HCT116 (cell line): ENCODE results near the gene BAIAP2. TPM values are rescaled to one million over a fixed set of nuclear protein-coding genes. Genes with fewer than 3 reads are reported as not detected.

Experiments
- ATAC-seq: fragments of 200-7000 bp; cut with Tn5 transposase; 2 replicates; pipeline ENCODE4 v1.9.1; 2020; ENCODE audit warnings: mild to moderate bottlenecking, moderate library complexity
- BruUV-seq: library from RNA; stranded (reverse); fragments of 400-500 nt; replicated peaks from 2 replicates; lab custom pipeline; 2021; lab: Mats Ljungman, UMichigan
- CTCF ChIA-PET: fragments of 300-600 bp; sonication (Branson Sonifier 250); formaldehyde crosslinking; loops from one replicate; lab custom pipeline; 2021; ENCODE audit warnings: antibody characterized with exemption; lab: Charles Lee
- POLR2A ChIA-PET: fragments of 300-600, 350-600 bp; sonication (Branson Sonifier 250); formaldehyde crosslinking; loops from one replicate; lab custom pipeline; 2021; ENCODE audit warnings: antibody characterized with exemption; lab: Charles Lee
- RAD21 ChIA-PET, 2 experiments: fragments of 300-600 bp; sonication (Branson Sonifier 250); formaldehyde crosslinking; loops; one replicate each; lab custom pipeline; 2023; ENCODE audit warnings: low total read pairs in 2 of 2; ENCODE audit not compliant: uncharacterized antibody in 2 of 2, unreplicated experiment in 2 of 2, low non-redundant PET in 1 of 2; lab: Charles Lee
- DNase-seq: peaks from one replicate; pipeline ENCODE4 v3.0.0-alpha.2; 2010; ENCODE audit warnings: low read depth, low spot score
- H2AFZ ChIP-seq: fragments of 200-600 bp; shearing (Covaris generic), sonication (generic); 2 replicates; pipeline ENCODE4 v1.6.1; 2017; ENCODE audit warnings: low read depth, mixed run types, mixed read lengths, antibody characterized with exemption, low read length; ENCODE audit not compliant: poor library complexity, severe bottlenecking
- H3K27ac ChIP-seq: 2 replicates; pipeline ENCODE4 v1.5.1; 2012; ENCODE audit warnings: low read depth, low read length
- H3K27me3 ChIP-seq: fragments of 200-600 bp; sonication (generic); 2 replicates; pipeline ENCODE4 v1.6.1; 2016; ENCODE audit warnings: mixed run types, low read length, mixed read lengths; ENCODE audit not compliant: insufficient read depth
- H3K36me3 ChIP-seq, 2 experiments: fragments of 200-500 bp in 1 of 2; fragments of 200-600 bp in 1 of 2; sonication (Bioruptor generic) in 1 of 2; sonication (generic) in 1 of 2; 2 replicates each; pipeline versions ENCODE4 v1.5.1 to v1.6.1; 2014 to 2016; ENCODE audit warnings: low read length in 2 of 2, inconsistent platforms in 1 of 2, mixed read lengths in 1 of 2, mixed run types in 1 of 2; ENCODE audit not compliant: insufficient read depth in 2 of 2, control insufficient read depth in 1 of 2
- H3K4me1 ChIP-seq, 2 experiments: fragments of 200-600 bp in 1 of 2; sonication (generic) in 1 of 2; 2 replicates each; pipeline versions ENCODE4 v1.5.1 to v1.6.1; 2012 to 2017; ENCODE audit warnings: low read length in 2 of 2, inconsistent platforms in 1 of 2, mild to moderate bottlenecking in 1 of 2, mixed read lengths in 1 of 2, mixed run types in 1 of 2, moderate library complexity in 1 of 2; ENCODE audit not compliant: insufficient read depth in 2 of 2, control insufficient read depth in 1 of 2
- H3K4me2 ChIP-seq: fragments of 200-600 bp; sonication (generic); 2 replicates; pipeline ENCODE4 v1.6.1; 2017; ENCODE audit warnings: mixed run types, low read length, mixed read lengths
- H3K4me3 ChIP-seq, 2 experiments: fragments of 200-600 bp in 1 of 2; sonication (generic) in 1 of 2; replicated peaks in 1 of 2; 2 replicates each; pipeline ENCODE4 v1.5.1; 2011 to 2016; ENCODE audit warnings: low read length in 2 of 2, control low read depth in 1 of 2, low read depth in 1 of 2, mild to moderate bottlenecking in 1 of 2, mixed read lengths in 1 of 2, mixed run types in 1 of 2
- H3K79me2 ChIP-seq: fragments of 200-600 bp; sonication (generic); 2 replicates; pipeline ENCODE4 v1.6.1; 2017; ENCODE audit warnings: mild to moderate bottlenecking, mixed run types, low read length, moderate library complexity, mixed read lengths; ENCODE audit not compliant: insufficient read depth
- H3K9ac ChIP-seq: fragments of 200-600 bp; sonication (generic); 2 replicates; pipeline ENCODE4 v1.6.1; 2016; ENCODE audit warnings: low read length, mixed read lengths
- H3K9me2 ChIP-seq: fragments of 200-600 bp; sonication (generic), shearing (Covaris generic); 2 replicates; pipeline ENCODE4 v1.6.1; 2017; ENCODE audit warnings: mixed run types, mild to moderate bottlenecking, moderate library complexity; ENCODE audit not compliant: insufficient read depth
- H3K9me3 ChIP-seq, 2 experiments: fragments of 200-500 bp in 1 of 2; fragments of 200-600 bp in 1 of 2; sonication (Bioruptor generic) in 1 of 2; sonication (generic) in 1 of 2; 2 replicates each; pipeline ENCODE4 v1.6.1; 2014 to 2017; ENCODE audit warnings: low read length in 2 of 2, mixed read lengths in 2 of 2, inconsistent platforms in 1 of 2, low read depth in 1 of 2, mild to moderate bottlenecking in 1 of 2, mixed run types in 1 of 2, moderate library complexity in 1 of 2; ENCODE audit not compliant: control insufficient read depth in 1 of 2, insufficient read depth in 1 of 2
- H4K20me1 ChIP-seq: fragments of 200-600 bp; sonication (generic), shearing (Covaris generic); 2 replicates; pipeline ENCODE4 v1.6.1; 2017; ENCODE audit warnings: mixed run types, mild to moderate bottlenecking, moderate library complexity; ENCODE audit not compliant: insufficient read depth
- ATF3 ChIP-seq: IDR thresholded peaks from 2 replicates; pipeline ENCODE4 v1.6.1; 2012
- CTCF ChIP-seq, 3 experiments: fragments of 200-600 bp in 1 of 3; sonication (generic) in 1 of 3; IDR thresholded peaks in 2 of 3; conservative IDR thresholded peaks in 1 of 3; 2 replicates each; pipeline ENCODE4 v1.5.1; 2012 to 2017; ENCODE audit warnings: low read depth in 2 of 3, low read length in 2 of 3, antibody characterized with exemption in 1 of 3, borderline replicate concordance in 1 of 3, control low read depth in 1 of 3, mild to moderate bottlenecking in 1 of 3, mixed read lengths in 1 of 3, mixed run types in 1 of 3, moderate library complexity in 1 of 3; ENCODE audit not compliant: insufficient read depth in 1 of 3
- EZH2 ChIP-seq: fragments of 200-600 bp; sonication (generic); IDR thresholded peaks from 2 replicates; pipeline ENCODE4 v1.6.1; 2017; ENCODE audit warnings: antibody characterized with exemption, mixed run types
- EZH2phosphoT487 ChIP-seq: fragments of 200-600 bp; IDR thresholded peaks from 2 replicates; pipeline ENCODE4 v1.6.1; 2018; ENCODE audit warnings: antibody characterized with exemption, borderline replicate concordance
- JUND ChIP-seq: IDR thresholded peaks from 2 replicates; pipeline ENCODE4 v1.6.1; 2012
- POLR2AphosphoS5 ChIP-seq: IDR thresholded peaks from 2 replicates; pipeline ENCODE4 v1.6.1; 2011; ENCODE audit warnings: mild to moderate bottlenecking, low read depth, low read length, moderate library complexity
- SIN3A ChIP-seq: IDR thresholded peaks from 2 replicates; pipeline ENCODE4 v1.6.1; 2012; ENCODE audit warnings: low read depth
- intact Hi-C: fragments of 100-400 bp; cut with micrococcal nuclease; formaldehyde crosslinking; loops from 2 replicates; pipeline ENCODE4 v1.10.0; 2022
- total RNA-seq: library from RNA; stranded (reverse); gene quantifications from one replicate; pipeline ENCODE4 v1.2.1, GENCODE V29; 2021; ENCODE audit not compliant: unreplicated experiment
- TF ChIP-seq, protein P1 (sequence below): IDR thresholded peaks from 2 replicates; pipeline ENCODE4 v1.6.1; 2012; ENCODE audit warnings: low read depth

The BAIAP2 gene
- total RNA-seq, 1 experiment from 2014 or later: 105 TPM

DNA sequence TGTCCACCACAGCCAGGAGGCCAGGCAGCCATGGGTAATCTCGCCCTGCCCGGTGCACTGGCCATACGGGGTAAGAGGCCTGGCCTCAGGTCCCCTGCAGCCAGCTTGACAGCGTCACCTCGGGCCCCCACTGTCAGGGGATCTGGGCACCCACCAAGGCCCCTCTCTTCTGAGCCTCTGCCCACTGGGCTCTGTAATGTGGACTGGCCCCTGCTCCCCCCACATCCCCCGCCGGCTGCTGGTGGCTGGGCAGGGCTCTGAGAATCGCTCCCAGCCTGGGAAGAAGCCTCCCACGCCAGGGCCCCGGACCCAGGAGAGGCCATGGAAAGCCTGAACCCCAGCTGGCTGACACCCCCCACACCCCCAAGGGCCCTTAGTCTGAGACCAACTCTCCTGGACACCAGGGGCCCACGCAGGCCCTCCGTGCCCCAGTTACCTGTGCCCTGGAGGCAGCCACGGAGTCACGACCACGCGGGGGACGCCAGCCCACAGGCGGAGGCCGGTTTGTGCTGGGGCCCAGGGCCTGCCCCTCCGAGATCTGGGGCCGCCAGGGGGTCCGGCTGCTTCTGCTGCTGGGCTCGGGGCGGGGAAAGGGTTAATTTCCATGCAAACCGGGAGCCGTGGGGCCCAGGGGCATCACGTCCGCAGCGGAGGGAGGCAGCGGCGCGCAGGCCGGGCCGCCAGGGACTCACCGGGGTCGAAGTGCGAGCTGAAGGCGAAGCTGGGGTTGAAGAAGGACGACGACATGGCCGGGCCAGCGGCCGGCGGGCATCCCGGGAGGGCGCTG is 130.5 kb downstream of the BAIAP2 start, which contains the start of gene PVALEF:
PVALEF (plus strand) TSS at position 262 of the 787 bp plus-strand sequence. CDS start 15,720 bp downstream, outside the sequence.
- TF ChIP-seq JUND: no peak
- TF ChIP-seq EZH2: no peak
- no peak for TF ChIP-seq SIN3A
- TF ChIP-seq, protein P1, sequence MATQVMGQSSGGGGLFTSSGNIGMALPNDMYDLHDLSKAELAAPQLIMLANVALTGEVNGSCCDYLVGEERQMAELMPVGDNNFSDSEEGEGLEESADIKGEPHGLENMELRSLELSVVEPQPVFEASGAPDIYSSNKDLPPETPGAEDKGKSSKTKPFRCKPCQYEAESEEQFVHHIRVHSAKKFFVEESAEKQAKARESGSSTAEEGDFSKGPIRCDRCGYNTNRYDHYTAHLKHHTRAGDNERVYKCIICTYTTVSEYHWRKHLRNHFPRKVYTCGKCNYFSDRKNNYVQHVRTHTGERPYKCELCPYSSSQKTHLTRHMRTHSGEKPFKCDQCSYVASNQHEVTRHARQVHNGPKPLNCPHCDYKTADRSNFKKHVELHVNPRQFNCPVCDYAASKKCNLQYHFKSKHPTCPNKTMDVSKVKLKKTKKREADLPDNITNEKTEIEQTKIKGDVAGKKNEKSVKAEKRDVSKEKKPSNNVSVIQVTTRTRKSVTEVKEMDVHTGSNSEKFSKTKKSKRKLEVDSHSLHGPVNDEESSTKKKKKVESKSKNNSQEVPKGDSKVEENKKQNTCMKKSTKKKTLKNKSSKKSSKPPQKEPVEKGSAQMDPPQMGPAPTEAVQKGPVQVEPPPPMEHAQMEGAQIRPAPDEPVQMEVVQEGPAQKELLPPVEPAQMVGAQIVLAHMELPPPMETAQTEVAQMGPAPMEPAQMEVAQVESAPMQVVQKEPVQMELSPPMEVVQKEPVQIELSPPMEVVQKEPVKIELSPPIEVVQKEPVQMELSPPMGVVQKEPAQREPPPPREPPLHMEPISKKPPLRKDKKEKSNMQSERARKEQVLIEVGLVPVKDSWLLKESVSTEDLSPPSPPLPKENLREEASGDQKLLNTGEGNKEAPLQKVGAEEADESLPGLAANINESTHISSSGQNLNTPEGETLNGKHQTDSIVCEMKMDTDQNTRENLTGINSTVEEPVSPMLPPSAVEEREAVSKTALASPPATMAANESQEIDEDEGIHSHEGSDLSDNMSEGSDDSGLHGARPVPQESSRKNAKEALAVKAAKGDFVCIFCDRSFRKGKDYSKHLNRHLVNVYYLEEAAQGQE: no peak
- no peaks in the 10 kb centered on the region for H4K20me1 ChIP-seq
- no peaks in the 10 kb centered on the region for H3K27me3 ChIP-seq
- ChIA-PET POLR2A (no interaction called here), RAD21 (no interaction called here), CTCF (no interaction called here)
- no peak within 1 kb of the TSS; the same call in 1 of the 2 replicates for H3K27ac ChIP-seq
- no TSS peak for BruUV-seq
- H3K4me2 ChIP-seq: no peak within 1 kb of the TSS
- no peaks in the 10 kb centered on the region for H3K36me3 ChIP-seq
- DNase-seq (no peak), ATAC-seq (no peak)
- H3K79me2 ChIP-seq: no peaks in the 10 kb centered on the region
- intact Hi-C loops: no loop called here
- no peaks in the 10 kb centered on the region for H3K9me3 ChIP-seq
- no peak within 1 kb of the TSS for H3K9ac ChIP-seq
- H3K4me1 ChIP-seq: no peaks in the 10 kb centered on the region
- no peak within 1 kb of the TSS for H2AFZ ChIP-seq
- H3K9me2 ChIP-seq: no peaks in the 10 kb centered on the region
- no peak within 1 kb of the TSS for H3K4me3 ChIP-seq

DNA sequence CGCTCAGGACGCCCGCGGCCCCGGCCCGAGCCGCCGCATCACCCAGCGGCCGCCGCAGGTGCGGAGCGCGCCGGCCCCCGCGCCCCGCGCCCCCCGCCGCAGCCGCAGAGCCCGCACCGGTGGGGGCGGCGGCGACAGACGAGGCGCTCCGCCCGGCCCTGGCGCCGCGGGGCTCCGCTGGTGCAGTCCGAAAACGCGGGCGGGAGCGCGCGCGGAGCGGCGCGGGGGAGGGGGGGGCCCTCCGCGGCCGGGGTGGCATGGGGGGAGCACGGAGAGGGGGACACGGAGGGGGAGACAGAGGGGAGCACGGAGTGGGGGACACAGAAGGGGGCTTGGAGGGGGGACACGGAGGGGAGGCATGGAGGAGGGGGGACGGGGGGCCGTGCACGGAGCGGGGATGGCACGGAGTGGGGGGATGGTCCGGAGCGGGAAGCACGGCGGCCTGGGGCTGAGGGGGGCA is 131.1 kb downstream of the BAIAP2 start, which contains the start of gene AATK:
AATK (minus strand) TSS at position 189 of the 460 bp plus-strand sequence. CDS start 229 bp downstream, outside the sequence.
- no peak within 1 kb of the TSS for H3K4me3 ChIP-seq
- no peak within 1 kb of the TSS for H3K9ac ChIP-seq
- H3K79me2 ChIP-seq: no peaks in the 10 kb centered on the region
- no peaks in the 10 kb centered on the region for H3K9me3 ChIP-seq
- ChIA-PET POLR2A (no interaction called here), RAD21 (no interaction called here), CTCF (no interaction called here)
- H3K27ac ChIP-seq: no peak within 1 kb of the TSS; the same call in 1 of the 2 replicates
- intact Hi-C loops: no loop called here
- H3K36me3 ChIP-seq: no peaks in the 10 kb centered on the region
- H3K9me2 ChIP-seq: no peaks in the 10 kb centered on the region
- no peak for DNase-seq
- BruUV-seq: no TSS peak
- H3K4me2 ChIP-seq: no peak within 1 kb of the TSS
- H3K4me1 ChIP-seq: no peaks in the 10 kb centered on the region
- H2AFZ ChIP-seq: no peak within 1 kb of the TSS
- H3K27me3 ChIP-seq: no peaks in the 10 kb centered on the region
- no peaks in the 10 kb centered on the region for H4K20me1 ChIP-seq
- no peak for ATAC-seq
- no peak for TF ChIP-seq POLR2AphosphoS5
- TF ChIP-seq EZH2phosphoT487: no peak
- TF ChIP-seq, protein P1: no peak
- TF ChIP-seq CTCF (IDR thresholded peaks at IDR 0.05 in 2 of 3, conservative IDR thresholded peaks at IDR 0.05 in 1 of 3; ENCODE audit: borderline replicate concordance in 1 of 3, insufficient read depth in 1 of 3, low read depth in 2 of 3, low read length in 2 of 3): no peak
- TF ChIP-seq ATF3: no peak
